Esophagus squamous epithelium (tissue), 5 donors: Measurements from ENCODE around the gene CSMD2. TPM values are rescaled to one million over a fixed set of nuclear protein-coding genes. Genes with fewer than 3 reads are reported as not detected.

Experiments used
- DNase-seq: peaks from one replicate; lab custom pipeline; 2025; lab: John Stamatoyannopoulos, UW
- H3K27ac ChIP-seq, 4 donors: fragments of 200-600 bp; sonication (generic); one replicate each; pipeline ENCODE4 v1.5.1; 2016 to 2019; ENCODE audit warnings: mild to moderate bottlenecking in 1 of 4
- H3K27me3 ChIP-seq, 4 donors: fragments of 200-600 bp; sonication (generic); 1 replicate in 3 of 4; 2 replicates in 1 of 4; pipeline versions ENCODE4 v1.5.1 to v1.6.0; 2017 to 2021; ENCODE audit warnings: antibody characterized with exemption in 1 of 4
- H3K36me3 ChIP-seq, 3 donors: fragments of 200-600 bp; sonication (generic); one replicate each; pipeline ENCODE4 v1.5.1; 2016 to 2019
- H3K4me1 ChIP-seq, 3 donors: fragments of 200-600 bp; sonication (generic); one replicate each; pipeline ENCODE4 v1.5.1; 2017 to 2019
- H3K4me3 ChIP-seq, 4 donors: fragments of 200-600 bp; sonication (generic); 1 replicate in 3 of 4; 2 replicates in 1 of 4; pipeline ENCODE4 v1.5.1; 2016 to 2019; ENCODE audit warnings: mild to moderate bottlenecking in 2 of 4, moderate library complexity in 1 of 4
- H3K9me3 ChIP-seq, 3 donors: fragments of 200-600 bp; sonication (generic); one replicate each; pipeline ENCODE4 v1.5.1; 2016 to 2019
- POLR2A ChIP-seq, 4 donors: fragments of 450-650 bp; IDR thresholded peaks; one replicate each; pipeline ENCODE4 v1.6.1; 2017; ENCODE audit warnings: antibody characterized with exemption in 4 of 4, mild to moderate bottlenecking in 4 of 4, moderate library complexity in 3 of 4
- WGBS, 2 donors: methylation state at CpG; one replicate each; pipeline ENCODE4 v1.1.5; 2018; 5-methylcytosine and 5-hydroxymethylcytosine counted together
- intact Hi-C: fragments of 100-400 bp; cut with DNase I; formaldehyde crosslinking; loops from one replicate; pipeline ENCODE4 v1.15.0; 2022
- total RNA-seq, 4 donors: library from RNA; depleted of rRNA; stranded (reverse); fragments of >200 nt; gene quantifications; one replicate each; pipeline ENCODE4 v1.1.0, GENCODE V29; 2016
- TF ChIP-seq, protein P1 (sequence below), 6 experiments: fragments of 450-650 bp in 4 of 6; fragments of 200-600 bp in 2 of 6; sonication (generic) in 2 of 6; IDR thresholded peaks; one replicate each; pipeline ENCODE4 v1.5.1; 2016 to 2019; ENCODE audit warnings: antibody characterized with exemption in 6 of 6, mild to moderate bottlenecking in 4 of 6, moderate library complexity in 4 of 6
- donor health status: DM: yes; HTN: yes; CAD: no.

The CSMD2 gene
- total RNA-seq, 4 donors from 2014 or later = under 0.01 to 0.13 TPM; not detected in 2

GRCh38 chr1:34115233-34115632 is 49.8 kb downstream of the CSMD2 start:
- H3K27ac ChIP-seq = no peak overlapping the region
- no peaks in the 10 kb centered on the region for H3K36me3 ChIP-seq
- peaks cover 0 to 4% (median 0%) of the 10 kb centered on the region in 4 donors for H3K27me3 ChIP-seq
- TF ChIP-seq, protein P1, sequence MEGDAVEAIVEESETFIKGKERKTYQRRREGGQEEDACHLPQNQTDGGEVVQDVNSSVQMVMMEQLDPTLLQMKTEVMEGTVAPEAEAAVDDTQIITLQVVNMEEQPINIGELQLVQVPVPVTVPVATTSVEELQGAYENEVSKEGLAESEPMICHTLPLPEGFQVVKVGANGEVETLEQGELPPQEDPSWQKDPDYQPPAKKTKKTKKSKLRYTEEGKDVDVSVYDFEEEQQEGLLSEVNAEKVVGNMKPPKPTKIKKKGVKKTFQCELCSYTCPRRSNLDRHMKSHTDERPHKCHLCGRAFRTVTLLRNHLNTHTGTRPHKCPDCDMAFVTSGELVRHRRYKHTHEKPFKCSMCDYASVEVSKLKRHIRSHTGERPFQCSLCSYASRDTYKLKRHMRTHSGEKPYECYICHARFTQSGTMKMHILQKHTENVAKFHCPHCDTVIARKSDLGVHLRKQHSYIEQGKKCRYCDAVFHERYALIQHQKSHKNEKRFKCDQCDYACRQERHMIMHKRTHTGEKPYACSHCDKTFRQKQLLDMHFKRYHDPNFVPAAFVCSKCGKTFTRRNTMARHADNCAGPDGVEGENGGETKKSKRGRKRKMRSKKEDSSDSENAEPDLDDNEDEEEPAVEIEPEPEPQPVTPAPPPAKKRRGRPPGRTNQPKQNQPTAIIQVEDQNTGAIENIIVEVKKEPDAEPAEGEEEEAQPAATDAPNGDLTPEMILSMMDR (IDR thresholded peaks at IDR 0.05) = no peak
- no peak for TF ChIP-seq POLR2A (IDR thresholded peaks at IDR 0.05)
- 80 to 90% methylated on average over 1 of the region's 1 CpG for WGBS, 2 donors
- H3K9me3 ChIP-seq = peaks cover 0 to 19% (median 7%) of the 10 kb centered on the region in 3 donors
- no peak for DNase-seq
- intact Hi-C loops = no loop called here
- no peak overlapping the region for H3K4me3 ChIP-seq
- no peaks in the 10 kb centered on the region for H3K4me1 ChIP-seq

GRCh38 chr1:34113887-34114286 is 51.1 kb downstream of the CSMD2 start:
- H3K4me3 ChIP-seq = no peak overlapping the region
- H3K36me3 ChIP-seq = no peaks in the 10 kb centered on the region
- intact Hi-C loops = no loop called here
- no peak for DNase-seq
- TF ChIP-seq, protein P1 (IDR thresholded peaks at IDR 0.05) = peak in 5 of 6 experiments; percentile 23 to 57 (median 35)
- TF ChIP-seq POLR2A (IDR thresholded peaks at IDR 0.05) = no peak
- no peak overlapping the region for H3K27ac ChIP-seq
- WGBS, 2 donors = 29 to 53% methylated on average over 1 of the region's 1 CpG
- peaks cover 0 to 17% (median 7%) of the 10 kb centered on the region in 3 donors for H3K9me3 ChIP-seq
- no peaks in the 10 kb centered on the region for H3K4me1 ChIP-seq
- peaks cover 0 to 6% (median 0%) of the 10 kb centered on the region in 4 donors for H3K27me3 ChIP-seq

DNA sequence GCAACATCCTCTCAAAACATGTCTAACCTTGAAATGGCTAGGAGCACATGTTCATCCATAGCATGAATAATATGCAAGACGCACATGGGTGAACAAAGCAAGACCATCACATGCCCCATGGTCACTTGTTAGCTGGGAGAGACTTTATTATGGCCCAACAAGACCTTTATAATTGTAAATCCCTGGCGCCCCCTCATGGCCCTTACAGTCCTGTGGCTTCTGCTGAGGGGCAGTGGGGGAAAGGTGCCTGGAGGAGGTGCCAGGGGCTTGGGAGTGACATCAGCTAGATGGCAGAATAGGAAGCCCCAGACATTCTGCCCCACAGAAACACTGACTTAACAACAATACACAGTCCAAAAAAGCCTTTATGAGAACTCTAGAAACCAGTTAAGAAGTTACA is 51.7 kb downstream of the CSMD2 start:
- intact Hi-C loops = no loop called here
- Histone ChIP-seq H3K27me3 (peaks cover 0 to 12% (median 0%) of the 10 kb centered on the region in 4 donors), H3K36me3 (no peaks in the 10 kb centered on the region), H3K4me3 (no peak overlapping the region), H3K27ac (no peak overlapping the region), H3K4me1 (no peaks in the 10 kb centered on the region), H3K9me3 (peaks cover 0 to 13% (median 7%) of the 10 kb centered on the region in 3 donors)
- 42 to 58% methylated on average over 2 of the region's 2 CpGs for WGBS, 2 donors
- no peak for DNase-seq
- TF ChIP-seq POLR2A (IDR thresholded peaks at IDR 0.05) = no peak
- TF ChIP-seq, protein P1 (IDR thresholded peaks at IDR 0.05) = no peak

DNA sequence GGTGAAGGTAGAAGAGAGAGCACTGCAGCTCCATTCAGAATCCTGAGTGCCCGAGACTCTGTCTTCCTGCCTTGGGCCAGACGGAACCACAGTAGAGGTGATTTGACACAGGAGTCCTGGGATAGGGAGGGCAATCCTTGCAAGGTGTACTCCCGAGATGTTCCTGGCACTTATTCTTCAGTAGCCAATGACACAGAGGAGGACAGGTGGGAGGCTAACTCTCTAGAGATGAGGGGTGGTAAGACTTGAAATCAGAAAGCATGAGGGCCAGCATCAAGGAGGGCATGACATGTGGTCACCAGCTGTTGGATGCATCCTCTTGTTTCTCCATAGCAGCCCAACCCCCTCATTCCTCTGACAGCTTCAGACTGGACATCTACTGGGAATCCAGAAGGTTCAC is 56.3 kb downstream of the CSMD2 start:
- no peaks in the 10 kb centered on the region for H3K36me3 ChIP-seq
- H3K4me3 ChIP-seq = no peak overlapping the region
- no peak for DNase-seq
- H3K27me3 ChIP-seq = peaks cover 0 to 25% (median 0%) of the 10 kb centered on the region in 4 donors
- no peaks in the 10 kb centered on the region for H3K4me1 ChIP-seq
- H3K27ac ChIP-seq = no peak overlapping the region
- 83 to 86% methylated on average over 3 of the region's 3 CpGs for WGBS, 2 donors
- intact Hi-C loops = no loop called here
- no peaks in the 10 kb centered on the region for H3K9me3 ChIP-seq
- TF ChIP-seq, protein P1 (IDR thresholded peaks at IDR 0.05) = no peak
- no peak for TF ChIP-seq POLR2A (IDR thresholded peaks at IDR 0.05)

DNA sequence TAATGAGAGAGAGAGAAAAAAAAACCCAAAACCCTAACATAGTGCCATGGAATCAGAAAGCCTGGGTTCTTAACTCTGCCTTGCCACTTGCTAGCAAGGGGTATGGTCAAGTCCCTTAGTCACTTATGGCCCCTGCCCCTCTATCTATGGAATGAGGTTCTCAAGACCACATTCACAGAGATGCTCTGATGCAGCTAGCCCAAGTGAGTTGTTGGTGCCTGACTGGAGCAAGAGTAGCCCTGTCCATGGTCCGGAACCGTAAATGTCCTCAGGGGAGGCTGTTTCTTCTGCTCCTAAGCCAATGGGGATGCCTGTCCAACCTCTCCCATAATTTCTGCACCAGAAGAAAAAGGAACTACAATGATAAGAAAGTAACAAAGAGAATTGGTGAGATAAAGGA is 56.8 kb downstream of the CSMD2 start:
- H3K4me1 ChIP-seq = no peaks in the 10 kb centered on the region
- H3K27me3 ChIP-seq = peaks cover 0 to 25% (median 0%) of the 10 kb centered on the region in 4 donors
- intact Hi-C loops = no loop called here
- no peaks in the 10 kb centered on the region for H3K9me3 ChIP-seq
- 71% methylated on average over 2 of the region's 2 CpGs; no CpG with 5 or more reads in 1 of the 2 donors for WGBS, 2 donors
- no peaks in the 10 kb centered on the region for H3K36me3 ChIP-seq
- H3K4me3 ChIP-seq = no peak overlapping the region
- TF ChIP-seq, protein P1 (IDR thresholded peaks at IDR 0.05) = no peak
- no peak for TF ChIP-seq POLR2A (IDR thresholded peaks at IDR 0.05)
- no peak overlapping the region for H3K27ac ChIP-seq
- no peak for DNase-seq
